Measurements from ENCODE around the gene ATP1B4. TPM values are rescaled to one million over a fixed set of nuclear protein-coding genes. Genes with fewer than 3 reads are reported as not detected.

ATP1B4 gene
- total and polyA plus RNA-seq, 3 donors from 2014 or later = 0.08 to 0.42 TPM; not detected in 1

GRCh38 chrX:120379937-120380681 is 18.2 kb downstream of the ATP1B4 start:
- intact Hi-C loops (cut with DNase I; ENCODE audit: low total_unique reads) = no loop called here
- H3K4me1 ChIP-seq = no peaks in the 10 kb centered on the region
- H3K27me3 ChIP-seq = no peaks in the 10 kb centered on the region
- TF ChIP-seq CTCF (IDR thresholded peaks at IDR 0.05) (no peak), POLR2A (IDR thresholded peaks at IDR 0.05) (no peak)
- H3K36me3 ChIP-seq (ENCODE audit: low read depth, missing control alignments) = no peaks in the 10 kb centered on the region
- DNase-seq = no peak
- WGBS, 2 donors = 60 to 81% methylated on average over 2 to 6 of the region's 6 CpGs
- H3K4me3 ChIP-seq = no peak overlapping the region
- H3K27ac ChIP-seq = no peak overlapping the region
- no peaks in the 10 kb centered on the region for H3K9me3 ChIP-seq

DNA sequence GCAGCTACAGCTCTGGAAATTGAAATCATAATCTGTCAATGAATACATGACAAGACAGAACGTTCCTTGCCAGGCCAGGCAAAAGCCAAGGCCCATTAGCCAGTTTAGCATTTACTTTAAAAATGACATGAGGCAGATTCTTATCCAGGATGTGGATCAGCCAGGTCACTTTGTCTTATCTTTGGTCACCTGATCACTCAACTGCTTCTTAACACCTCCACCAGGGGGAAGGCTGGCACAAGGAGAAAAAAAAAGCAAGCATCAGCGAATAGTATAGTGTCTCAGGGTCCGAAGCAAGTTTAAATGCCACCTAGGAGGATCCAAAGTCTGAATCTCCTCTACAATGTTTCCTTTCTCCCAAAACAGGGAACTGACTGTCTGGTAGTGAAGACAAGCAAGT is 18.8 kb downstream of the ATP1B4 start:
- WGBS, 2 donors = 66 to 68% methylated on average over 3 of the region's 3 CpGs

GRCh38 chrX:120401301-120401700 is 39.4 kb downstream of the ATP1B4 start:
- intact Hi-C loops (cut with DNase I; ENCODE audit: low total_unique reads) = no loop called here
- H3K4me3 ChIP-seq = no peak overlapping the region
- H3K36me3 ChIP-seq (ENCODE audit: low read depth, missing control alignments) = no peaks in the 10 kb centered on the region
- H3K27ac ChIP-seq = no peak overlapping the region
- TF ChIP-seq CTCF (IDR thresholded peaks at IDR 0.05) = no peak
- no peak for TF ChIP-seq POLR2A (IDR thresholded peaks at IDR 0.05)
- no peaks in the 10 kb centered on the region for H3K9me3 ChIP-seq
- no peaks in the 10 kb centered on the region for H3K27me3 ChIP-seq
- no peak for DNase-seq
- H3K4me1 ChIP-seq = no peaks in the 10 kb centered on the region

More for the DNA sequence above, 18.8 kb downstream of the ATP1B4 start:
- no peaks in the 10 kb centered on the region for H3K9me3 ChIP-seq
- H3K4me1 ChIP-seq = no peaks in the 10 kb centered on the region
- no peaks in the 10 kb centered on the region for H3K36me3 ChIP-seq (ENCODE audit: low read depth, missing control alignments)
- no peak overlapping the region for H3K4me3 ChIP-seq
- H3K27ac ChIP-seq = no peak overlapping the region
- intact Hi-C loops (cut with DNase I; ENCODE audit: low total_unique reads) = no loop called here
- TF ChIP-seq POLR2A (IDR thresholded peaks at IDR 0.05) = no peak
- no peak for TF ChIP-seq CTCF (IDR thresholded peaks at IDR 0.05)
- DNase-seq = no peak
- H3K27me3 ChIP-seq = no peaks in the 10 kb centered on the region

DNA sequence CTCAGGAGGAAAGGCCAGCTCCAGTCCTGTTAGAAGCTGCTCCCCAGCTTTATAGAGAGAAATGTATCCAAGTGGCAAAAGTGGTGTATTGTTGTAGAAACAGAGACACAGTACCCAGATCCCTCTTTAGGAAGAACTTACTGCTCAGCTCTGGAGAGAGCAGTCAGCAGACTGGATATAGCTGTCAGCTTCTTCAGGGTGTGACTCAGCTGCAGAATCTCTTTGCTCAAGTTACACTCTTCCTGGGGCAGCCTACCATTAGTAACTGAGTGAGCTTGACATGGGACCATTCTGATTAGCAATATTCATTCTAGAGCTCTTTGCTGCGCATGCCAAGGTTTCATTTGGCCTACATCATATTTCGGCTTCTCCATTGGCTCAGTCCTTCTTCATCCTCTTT is 40.5 kb downstream of the ATP1B4 start:
- no peaks in the 10 kb centered on the region for H3K9me3 ChIP-seq
- no peak for DNase-seq
- no peaks in the 10 kb centered on the region for H3K27me3 ChIP-seq
- no peak overlapping the region for H3K27ac ChIP-seq
- H3K4me1 ChIP-seq = no peaks in the 10 kb centered on the region
- no peak for TF ChIP-seq CTCF (IDR thresholded peaks at IDR 0.05)
- no peak for TF ChIP-seq POLR2A (IDR thresholded peaks at IDR 0.05)
- no peak overlapping the region for H3K4me3 ChIP-seq
- 86 to 100% methylated on average over 2 of the region's 2 CpGs for WGBS, 2 donors
- no peaks in the 10 kb centered on the region for H3K36me3 ChIP-seq (ENCODE audit: low read depth, missing control alignments)
- intact Hi-C loops (cut with DNase I; ENCODE audit: low total_unique reads) = no loop called here

DNA sequence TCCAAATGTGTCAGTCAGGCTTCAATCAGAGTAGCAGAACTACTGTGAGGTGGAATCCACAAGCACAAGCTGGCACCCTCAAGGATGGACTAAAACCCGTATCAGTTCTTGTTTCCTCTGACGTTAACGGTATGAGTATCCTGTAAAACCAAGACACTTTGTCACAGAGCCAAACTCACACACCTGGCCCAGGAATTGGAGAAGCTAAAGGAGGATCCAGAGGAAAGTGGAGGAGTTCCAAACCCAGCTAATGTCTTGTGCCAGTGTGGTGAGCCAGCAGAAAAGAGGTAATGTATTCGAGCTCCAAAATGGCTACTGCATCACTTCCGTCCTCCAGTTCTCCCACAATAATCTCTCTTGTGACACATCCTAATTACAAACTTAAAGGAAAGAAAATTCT is 44.7 kb downstream of the ATP1B4 start:
- no peaks in the 10 kb centered on the region for H3K4me1 ChIP-seq
- DNase-seq = no peak
- intact Hi-C loops (cut with DNase I; ENCODE audit: low total_unique reads) = no loop called here
- no peak overlapping the region for H3K4me3 ChIP-seq
- no peak overlapping the region for H3K27ac ChIP-seq
- no peaks in the 10 kb centered on the region for H3K36me3 ChIP-seq (ENCODE audit: low read depth, missing control alignments)
- WGBS, 2 donors = 57 to 75% methylated on average over 5 of the region's 5 CpGs
- TF ChIP-seq POLR2A (IDR thresholded peaks at IDR 0.05) (no peak), CTCF (IDR thresholded peaks at IDR 0.05) (no peak)
- H3K9me3 ChIP-seq = no peaks in the 10 kb centered on the region
- no peaks in the 10 kb centered on the region for H3K27me3 ChIP-seq

Data from testis (tissue), 3 donors.